ENCODE data around the gene SLC27A1. TPM values are rescaled to one million over a fixed set of nuclear protein-coding genes. Genes with fewer than 3 reads are reported as not detected.
A peak's percentile ranks its signal among the peaks of the same experiment; 100 is the strongest.

The SLC27A1 gene
- total and polyA plus RNA-seq, 9 of the 15 experiments (the other 6 are each of a cell fraction or from before 2014, with no cell fraction given) = 0.06 to 3.0 (median 1.1) TPM

DNA sequence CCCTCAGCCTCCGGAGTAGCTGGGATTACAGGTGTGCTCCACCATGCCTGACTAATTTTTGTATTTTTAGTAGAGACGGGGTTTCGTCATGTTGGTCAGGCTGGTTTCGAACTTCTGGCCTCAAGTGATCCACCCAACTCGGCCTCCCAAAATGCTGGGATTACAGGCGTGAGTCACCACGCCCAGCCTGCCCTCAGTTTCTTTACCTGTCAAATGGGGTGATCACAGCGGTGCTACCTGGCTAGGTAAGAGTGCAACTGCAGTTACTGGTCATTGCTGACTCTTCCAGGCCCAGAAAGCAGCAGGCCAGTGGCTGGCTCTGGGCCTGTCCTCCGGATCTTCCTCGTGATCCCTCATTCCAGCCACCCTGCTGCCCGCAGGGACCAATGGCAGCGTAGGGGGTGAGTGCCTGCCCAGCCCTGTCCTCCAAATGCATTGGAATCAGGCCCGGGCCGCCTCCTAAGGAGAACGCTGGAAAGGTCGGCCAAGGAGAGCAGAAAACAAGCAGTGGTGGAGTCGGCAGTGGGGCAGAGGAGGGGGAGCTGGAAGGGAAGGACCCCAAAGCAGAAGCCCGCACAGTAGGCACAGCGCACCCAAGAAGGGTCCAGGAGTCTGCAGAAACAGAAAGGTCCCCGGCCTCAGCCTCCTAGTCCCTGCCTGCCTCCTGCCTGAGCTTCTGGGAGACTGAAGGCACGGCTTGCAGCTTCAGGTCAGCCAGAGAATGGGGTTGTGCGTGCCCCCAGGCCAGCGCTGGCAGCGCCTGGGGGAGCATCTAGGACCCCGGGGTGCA, 1.8 kb upstream of the SLC27A1 start:
- CTCF ChIA-PET (ENCODE audit: low intra/inter-chr PET ratio) = interaction anchor here (0.7 kb wide), 1 partner anchor 458 kb away, joined by 3 read pairs; no protein-coding TSS in a partner anchor
- no peaks in the 10 kb centered on the region for H3K9me1 ChIP-seq (ENCODE audit: control insufficient read depth, insufficient read depth, low read length)
- WGBS (ENCODE audit: insufficient coverage, low coverage, missing lambda C conversion rate) = 76% methylated on average over 20 of the region's 25 CpGs
- H3K4me2 ChIP-seq (ENCODE audit: insufficient read depth, low read length) = peak overlapping the region; percentile 84
- peak overlapping the region; percentile 98 for H2AFZ ChIP-seq (ENCODE audit: low read depth, low read length)
- peak overlapping the region; percentile 68; the same call in 2 of the 3 replicates for H3K27ac ChIP-seq (ENCODE audit: extremely low read depth, low read depth, low read length)
- DNase-seq (ENCODE audit: extremely low read depth in 1 of 4, low spot score in 3 of 4) (no peak), ATAC-seq (no peak), FAIRE-seq (no peak)
- H3K4me3 ChIP-seq = peak overlapping the region; percentile 76
- POLR2A ChIA-PET = interaction anchor here (1.0 kb wide), 1 partner anchor 63 kb away, joined by 3 read pairs; the partner anchor contains the start of gene BST2
- intact Hi-C loops (cut with micrococcal nuclease) (loop anchor here (2.0 to 5.0 kb wide), 3 partner anchors 16 to 389 kb away; partner anchors contain the start of gene RPL18A), in situ Hi-C loops (cut with MboI) (loop anchor here (5.0 kb wide), 1 partner anchor 71 kb away; no protein-coding TSS in a partner anchor)
- no peaks in the 10 kb centered on the region for H3K79me2 ChIP-seq (ENCODE audit: control insufficient read depth, insufficient read depth, low read length)
- peak overlapping the region; percentile 57 to 73; a peak in 3 of 4 replicates for H3K9ac ChIP-seq (ENCODE audit: insufficient read depth in 1 of 2, low read depth in 2 of 2, low read length in 2 of 2)
- H3K27me3 ChIP-seq (ENCODE audit: control insufficient read depth in 2 of 2, insufficient read depth in 2 of 2, low read length in 2 of 2) = no peaks in the 10 kb centered on the region; a peak in 1 of 5 replicates
- no peaks in the 10 kb centered on the region for H3K36me3 ChIP-seq (ENCODE audit: control insufficient read depth, insufficient read depth, low read length)
- TF ChIP-seq, protein P1, sequence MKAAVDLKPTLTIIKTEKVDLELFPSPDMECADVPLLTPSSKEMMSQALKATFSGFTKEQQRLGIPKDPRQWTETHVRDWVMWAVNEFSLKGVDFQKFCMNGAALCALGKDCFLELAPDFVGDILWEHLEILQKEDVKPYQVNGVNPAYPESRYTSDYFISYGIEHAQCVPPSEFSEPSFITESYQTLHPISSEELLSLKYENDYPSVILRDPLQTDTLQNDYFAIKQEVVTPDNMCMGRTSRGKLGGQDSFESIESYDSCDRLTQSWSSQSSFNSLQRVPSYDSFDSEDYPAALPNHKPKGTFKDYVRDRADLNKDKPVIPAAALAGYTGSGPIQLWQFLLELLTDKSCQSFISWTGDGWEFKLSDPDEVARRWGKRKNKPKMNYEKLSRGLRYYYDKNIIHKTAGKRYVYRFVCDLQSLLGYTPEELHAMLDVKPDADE (conservative IDR thresholded peaks at IDR 0.05; ENCODE audit: control insufficient read depth, low read depth, low read length) = 0 out of 2 replicates have a peak, but pooled peaks have one; percentile 5
- TF ChIP-seq BCOR (IDR thresholded peaks at IDR 0.05) = peak; percentile 69
- 0 out of 2 replicates have a peak, but pooled peaks have one; percentile 45 for TF ChIP-seq SMARCA5 (IDR thresholded peaks at IDR 0.05)
- TF ChIP-seq, protein P2, sequence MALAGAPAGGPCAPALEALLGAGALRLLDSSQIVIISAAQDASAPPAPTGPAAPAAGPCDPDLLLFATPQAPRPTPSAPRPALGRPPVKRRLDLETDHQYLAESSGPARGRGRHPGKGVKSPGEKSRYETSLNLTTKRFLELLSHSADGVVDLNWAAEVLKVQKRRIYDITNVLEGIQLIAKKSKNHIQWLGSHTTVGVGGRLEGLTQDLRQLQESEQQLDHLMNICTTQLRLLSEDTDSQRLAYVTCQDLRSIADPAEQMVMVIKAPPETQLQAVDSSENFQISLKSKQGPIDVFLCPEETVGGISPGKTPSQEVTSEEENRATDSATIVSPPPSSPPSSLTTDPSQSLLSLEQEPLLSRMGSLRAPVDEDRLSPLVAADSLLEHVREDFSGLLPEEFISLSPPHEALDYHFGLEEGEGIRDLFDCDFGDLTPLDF (CRISPR knock-in tag; IDR thresholded peaks at IDR 0.05) = no peak
- peak; percentile 30 for TF ChIP-seq RBM25 (IDR thresholded peaks at IDR 0.05; ENCODE audit: low read depth, low read length, severe bottlenecking)
- TF ChIP-seq KDM1A (IDR thresholded peaks at IDR 0.05) = peak in 1 of 2 experiments; percentile 39; a peak in 1 of 4 replicates
- TF ChIP-seq, protein P3, sequence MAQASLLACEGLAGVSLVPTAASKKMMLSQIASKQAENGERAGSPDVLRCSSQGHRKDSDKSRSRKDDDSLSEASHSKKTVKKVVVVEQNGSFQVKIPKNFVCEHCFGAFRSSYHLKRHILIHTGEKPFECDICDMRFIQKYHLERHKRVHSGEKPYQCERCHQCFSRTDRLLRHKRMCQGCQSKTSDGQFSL (CRISPR knock-in tag; IDR thresholded peaks at IDR 0.05) = peak; percentile 4; the same call in 1 of the 2 replicates
- TF ChIP-seq, protein P3 (tag; IDR thresholded peaks at IDR 0.05) = no peak
- TF ChIP-seq ESRRA (IDR thresholded peaks at IDR 0.05; ENCODE audit: borderline replicate concordance, low read depth) = 0 out of 2 replicates have a peak, but pooled peaks have one; percentile 13
- TF ChIP-seq ZNF354B (CRISPR knock-in tag; IDR thresholded peaks at IDR 0.05) = no peak
- peak; percentile 11 for TF ChIP-seq HMGN3 (IDR thresholded peaks at IDR 0.05; ENCODE audit: borderline replicate concordance, extremely low read depth, insufficient read length, low read depth, low read length)
- no peak for TF ChIP-seq CAMTA2 (CRISPR knock-in tag; conservative IDR thresholded peaks at IDR 0.05)
- H3K4me1 ChIP-seq (replicated peaks in 1 of 2; ENCODE audit: control insufficient read depth in 2 of 2, insufficient read depth in 2 of 2, low read length in 2 of 2) = peaks cover 30 to 43% of the 10 kb centered on the region in 2 experiments
- no TSS peak for BruUV-seq (replicated peaks)
- peaks cover 2% of the 10 kb centered on the region; the same call in 1 of the 2 replicates for H3K9me3 ChIP-seq (replicated peaks; ENCODE audit: control insufficient read depth, insufficient read depth, low read depth, low read length)
- no peaks in the 10 kb centered on the region for H4K20me1 ChIP-seq (replicated peaks; ENCODE audit: control insufficient read depth, insufficient read depth, low read length)
